ENCODE measurements around the gene UGT2A2. TPM values are rescaled to one million over a fixed set of nuclear protein-coding genes. Genes with fewer than 3 reads are reported as not detected.

UGT2A2 gene
- total RNA-seq = not detected in 2 replicates

GRCh38 chr4:69639542-69639941 lies at the start of gene UGT2A2:
Gene UGT2A2, minus strand, starts transcription at chr4:69639642. Its CDS starts 2 bp downstream, at chr4:69639640.

DNA sequence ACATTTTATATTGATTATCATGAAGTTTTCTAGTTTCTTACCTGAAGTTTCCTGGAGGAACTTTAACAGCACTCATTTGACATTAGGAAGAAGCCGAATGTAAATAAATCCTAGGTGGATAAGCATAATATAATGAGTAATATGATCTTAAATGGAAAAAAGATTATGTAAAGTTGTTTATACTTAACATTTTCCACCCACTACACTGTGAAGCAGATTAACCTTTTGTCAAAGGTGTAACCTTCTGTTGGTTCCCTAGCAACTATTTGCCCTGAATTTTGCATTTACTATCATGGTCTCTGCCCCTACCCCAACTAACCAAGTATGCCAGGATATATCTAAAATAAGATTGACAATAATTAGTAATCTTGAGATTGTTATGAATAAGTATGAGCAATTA lies 13.7 kb upstream of the UGT2A2 start, which contains the start of gene UGT2A1:
TSS of gene UGT2A1 (minus strand) at position 101 of the 400 bp plus-strand sequence. CDS start 5,603 bp downstream, outside the sequence.

Other genes with a start within 250 kb of the UGT2A2 start
- gene UGT2B4, start 143.7 kb downstream of the UGT2A2 start, total RNA-seq = not detected in 2 replicates
- gene UGT2A1, start 13.6 kb upstream of the UGT2A2 start, total RNA-seq = not detected in 2 replicates
- 0.28 and 7.7 TPM in 2 replicates for gene SULT1B1, start 121.0 kb upstream of the UGT2A2 start, total RNA-seq
- gene SULT1E1, start 220.5 kb upstream of the UGT2A2 start, total RNA-seq = 3.9 and 9.4 TPM in 2 replicates